Stimulated activated CD8-positive, alpha-beta memory T cell treated with anti-CD3 and anti-CD28 coated beads, Interleukin-12 subunit alpha, Interleukin-12 subunit beta, amount 100 ng/mL, for 4 hours (primary cell): ENCODE results near the gene EIF6.
"Not testable (repeated sequence)": the region's sequence is repeated elsewhere in the genome, so short reads cannot be mapped to it uniquely, and the experiment has no call there.

Experiments used
- DNase-seq: peaks from one replicate; pipeline ENCODE4 v3.0.0-alpha.2; 2020; ENCODE audit warnings: low read depth

Gene EIF6

GRCh38 chr20:35254448-35254999, 30.0 kb downstream of the EIF6 start:
- no peak for DNase-seq

GRCh38 chr20:35253010-35253409, 31.6 kb downstream of the EIF6 start:
- no peak for DNase-seq

GRCh38 chr20:35252598-35252997, 32.0 kb downstream of the EIF6 start:
- not testable (repeated sequence) for DNase-seq

GRCh38 chr20:35252037-35252461, 32.5 kb downstream of the EIF6 start:
- no peak for DNase-seq

DNA sequence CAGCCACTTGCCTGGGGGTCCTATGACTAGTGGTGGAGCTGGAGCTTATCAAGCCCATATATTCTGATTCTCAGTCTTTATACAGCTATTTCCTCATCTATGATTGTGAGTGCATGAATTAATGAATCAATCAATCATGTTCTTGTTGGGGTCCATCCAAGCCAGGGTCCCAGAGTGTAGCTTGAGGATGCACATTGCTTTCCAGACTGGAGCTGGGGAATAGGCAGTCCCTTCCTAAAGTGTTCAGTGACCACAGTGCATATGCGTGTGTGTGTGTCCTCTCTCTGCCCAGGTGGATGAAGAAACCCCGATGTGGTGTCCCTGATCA, 33.0 kb downstream of the EIF6 start:
- no peak for DNase-seq

DNA sequence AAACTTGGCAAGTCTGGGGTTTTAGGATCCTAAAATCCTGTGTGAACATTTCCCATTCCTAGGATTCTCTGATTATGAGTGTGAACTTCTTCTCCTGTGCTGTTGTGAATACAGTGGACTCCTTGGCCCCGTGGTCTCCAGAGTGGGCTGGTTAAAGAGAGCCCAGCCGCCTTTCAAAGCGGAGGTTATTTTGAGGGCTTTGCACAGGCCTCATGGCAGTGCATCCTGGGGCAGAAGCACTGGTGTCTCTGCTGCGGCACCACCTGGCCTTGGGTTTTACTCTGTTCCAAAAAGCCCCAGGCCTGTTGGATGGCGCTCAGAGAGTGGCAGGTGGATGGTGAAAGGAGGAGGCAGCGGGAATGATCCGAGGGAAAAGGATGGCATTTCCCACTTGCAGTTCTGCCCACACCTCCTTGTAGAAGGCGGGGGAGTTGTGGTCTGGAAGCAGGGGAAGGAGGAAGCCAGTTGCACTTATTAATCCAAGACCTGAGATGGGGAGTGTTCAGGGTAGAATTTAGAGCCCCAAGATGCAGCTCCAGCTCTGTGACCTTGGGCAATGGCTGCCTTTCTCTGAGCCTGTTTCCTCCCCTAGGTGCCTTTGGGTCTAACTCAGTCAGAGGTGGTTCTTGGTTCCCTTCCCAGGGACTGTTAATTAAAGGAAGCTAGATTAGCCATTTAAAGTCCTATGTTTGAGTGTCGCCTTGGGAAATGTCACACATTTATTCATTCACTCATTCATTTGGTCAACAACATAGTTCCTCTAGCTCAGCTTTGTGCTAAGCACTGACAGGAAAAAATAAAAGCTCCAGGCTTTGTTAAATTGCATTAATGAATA, 35.7 kb downstream of the EIF6 start:
- no peak for DNase-seq

DNA sequence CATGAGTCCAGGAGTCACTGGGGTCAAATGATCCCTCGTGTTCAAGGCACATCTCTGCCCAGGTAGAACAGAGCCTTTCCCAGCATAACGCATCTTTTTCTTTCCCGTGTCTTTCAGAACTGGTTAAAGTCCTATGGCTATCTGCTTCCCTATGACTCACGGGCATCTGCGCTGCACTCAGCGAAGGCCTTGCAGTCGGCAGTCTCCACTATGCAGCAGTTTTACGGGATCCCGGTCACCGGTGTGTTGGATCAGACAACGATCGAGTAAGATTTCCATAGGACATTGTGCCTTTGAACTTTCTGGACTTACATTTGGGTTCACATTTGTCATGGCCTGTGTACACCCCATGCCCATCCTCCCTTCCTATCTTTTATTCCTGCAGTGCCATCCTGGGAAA, 37.8 kb downstream of the EIF6 start:
- DNase-seq = no peak

- DNase-seq = no peak
Measured at GRCh38 chr20:35243986-35244385, 40.6 kb downstream of the EIF6 start.

GRCh38 chr20:35243317-35243716, 41.3 kb downstream of the EIF6 start:
- DNase-seq = no peak

DNA sequence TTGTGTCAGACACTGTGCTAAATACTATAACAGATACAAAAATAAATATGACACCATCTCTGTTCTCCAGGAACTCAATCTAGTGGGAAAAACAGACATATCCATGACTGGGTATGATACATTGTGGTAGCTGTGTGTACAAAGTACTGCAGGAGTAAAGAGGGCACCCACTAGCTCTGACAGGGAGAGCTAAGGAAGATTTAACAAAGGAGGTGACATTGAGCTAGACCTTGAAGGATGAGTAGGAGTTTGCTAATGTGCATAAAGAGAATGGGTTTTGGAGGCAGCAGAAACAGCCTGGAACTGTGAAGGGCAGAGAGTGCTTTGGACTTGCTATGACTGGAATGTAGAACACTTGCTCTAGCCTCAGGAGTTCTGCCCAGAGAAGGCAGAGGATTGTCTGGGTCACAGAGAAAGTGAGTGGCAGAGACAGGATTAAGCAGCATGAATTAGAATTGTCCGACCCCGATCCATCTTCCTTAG, 43.7 kb downstream of the EIF6 start:
- no peak for DNase-seq

- DNase-seq = no peak
Measured at GRCh38 chr20:35240083-35240810, 44.3 kb downstream of the EIF6 start.

DNA sequence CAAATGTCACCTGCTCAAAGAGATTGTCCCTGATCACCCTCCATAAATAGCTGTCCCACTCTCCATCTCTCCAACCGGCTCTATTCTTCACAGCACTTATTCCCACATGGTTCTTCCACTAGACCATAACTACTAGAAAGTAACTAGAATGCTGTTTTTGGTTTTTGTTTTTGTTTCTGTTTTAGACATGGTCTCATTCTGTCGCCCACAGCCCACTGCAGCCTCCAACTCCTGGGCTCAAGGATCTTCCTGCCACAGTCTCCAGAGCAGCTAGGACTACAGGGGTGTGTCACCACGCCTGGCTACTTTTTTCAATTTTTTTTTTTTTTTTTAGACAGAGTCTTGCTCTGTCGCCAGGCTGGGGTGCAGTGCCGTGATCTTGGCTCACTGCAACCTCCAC, 45.8 kb downstream of the EIF6 start:
- DNase-seq = no peak

GRCh38 chr20:35238170-35238569, 46.4 kb downstream of the EIF6 start:
- DNase-seq = no peak

DNA sequence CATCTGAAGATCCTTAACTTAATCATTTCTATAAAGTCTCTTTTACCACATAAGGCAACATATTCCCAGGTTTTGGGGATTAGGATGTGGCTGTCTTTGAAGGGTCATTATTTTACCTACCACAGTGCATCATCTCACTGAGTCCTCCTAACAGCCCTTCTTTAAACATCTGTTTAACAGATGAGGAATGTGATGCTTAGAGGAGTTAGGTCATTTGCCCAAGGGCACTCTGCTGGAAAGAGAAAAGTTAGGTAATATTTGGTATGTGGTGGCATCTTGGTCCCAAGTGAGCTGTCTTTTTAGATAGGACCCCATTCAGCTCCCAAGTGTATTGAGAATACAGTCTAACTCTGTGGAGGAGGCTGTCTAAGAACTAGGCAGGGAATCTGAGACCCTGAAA, 47.1 kb downstream of the EIF6 start:
- no peak for DNase-seq

- DNase-seq = no peak
Measured at GRCh38 chr20:35235881-35236280, 48.7 kb downstream of the EIF6 start.

DNA sequence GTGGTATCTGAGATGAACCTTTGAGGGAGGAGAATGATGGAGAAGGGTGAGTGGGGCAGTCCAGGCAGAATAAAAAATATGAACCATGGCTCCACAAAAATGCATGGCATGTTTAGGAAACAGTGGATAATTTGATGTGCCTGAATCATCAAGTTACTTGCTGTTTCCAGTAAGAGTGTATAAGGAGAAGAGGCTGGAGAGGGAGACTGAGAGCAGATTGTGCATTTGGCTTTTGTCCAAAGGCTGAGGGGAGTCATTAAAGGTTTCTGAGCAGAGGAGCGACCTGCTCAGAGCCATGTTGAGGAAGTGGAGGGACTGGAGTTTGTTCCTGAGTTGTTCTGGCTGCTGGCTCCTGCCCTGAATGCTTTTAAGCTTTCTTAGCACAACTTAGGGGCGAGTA, 52.0 kb downstream of the EIF6 start:
- no peak for DNase-seq
